Skeletal muscle satellite cell (primary cell): Measurements from ENCODE around the gene HDGFL3.
A peak's percentile ranks its signal among the peaks of the same experiment; 100 is the strongest.
"Not testable (repeated sequence)": the region's sequence is repeated elsewhere in the genome, so short reads cannot be mapped to it uniquely, and the experiment has no call there.

Experiments used
- H3K27me3 ChIP-seq: 2 replicates; pipeline ENCODE4 v1.7.0; 2013; ENCODE audit warnings: low read length; ENCODE audit not compliant: control insufficient read depth, insufficient read depth
- H3K36me3 ChIP-seq: 2 replicates; pipeline ENCODE4 v1.7.0; 2013; ENCODE audit warnings: mild to moderate bottlenecking, control low read depth, low read length; ENCODE audit not compliant: insufficient read depth
- H3K4me1 ChIP-seq: 2 replicates; pipeline ENCODE4 v1.7.0; 2013; ENCODE audit warnings: low read length; ENCODE audit not compliant: control insufficient read depth, insufficient read depth
- H3K4me2 ChIP-seq: 2 replicates; pipeline ENCODE4 v1.7.0; 2013; ENCODE audit warnings: mild to moderate bottlenecking, low read length
- H3K4me3 ChIP-seq: 2 replicates; pipeline ENCODE4 v1.7.0; 2013; ENCODE audit warnings: low read length
- H3K9ac ChIP-seq: 2 replicates; pipeline ENCODE4 v1.7.0; 2013; ENCODE audit warnings: mild to moderate bottlenecking, low read depth, low read length, moderate library complexity
- H3K9me3 ChIP-seq: replicated peaks from 2 replicates; pipeline ENCODE4 v1.7.0; 2013; ENCODE audit warnings: mild to moderate bottlenecking, control low read depth, low read length

The HDGFL3 gene

GRCh38 chr15:83164111-83164770, 43.4 kb downstream of the HDGFL3 start:
- Histone ChIP-seq H3K9ac (no peak overlapping the region), H3K4me3 (no peak overlapping the region), H3K36me3 (no peaks in the 10 kb centered on the region), H3K9me3 (no peaks in the 10 kb centered on the region), H3K27me3 (no peaks in the 10 kb centered on the region), H3K4me2 (peak overlapping the region; percentile 15), H3K4me1 (peaks cover 16% of the 10 kb centered on the region)

GRCh38 chr15:83163032-83163431, 44.6 kb downstream of the HDGFL3 start:
- Histone ChIP-seq H3K36me3 (no peaks in the 10 kb centered on the region), H3K4me3 (no peak overlapping the region), H3K9me3 (no peaks in the 10 kb centered on the region)

DNA sequence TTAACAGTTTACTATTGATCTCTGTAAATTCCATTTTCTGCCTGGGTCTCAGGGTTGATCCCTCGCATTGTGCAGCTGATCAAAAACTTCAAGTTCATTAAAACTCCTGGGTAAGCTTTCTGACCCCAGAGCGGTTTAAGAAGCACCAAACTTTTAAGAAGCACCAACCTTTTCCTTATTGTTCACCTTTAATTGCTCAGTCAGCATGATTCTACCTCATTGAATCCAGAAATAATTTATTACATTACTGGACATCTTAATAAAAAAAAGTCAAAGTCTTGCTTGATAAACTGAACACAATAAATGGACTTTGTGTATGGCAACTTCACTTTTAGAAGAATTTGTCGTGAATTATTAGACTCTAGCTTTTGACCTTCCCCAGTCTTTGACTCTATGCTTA, 46.9 kb downstream of the HDGFL3 start:
- H3K4me1 ChIP-seq = peaks cover 16% of the 10 kb centered on the region
- no peak overlapping the region for H3K4me2 ChIP-seq
- no peak overlapping the region for H3K4me3 ChIP-seq
- H3K27me3 ChIP-seq = no peaks in the 10 kb centered on the region
- no peaks in the 10 kb centered on the region for H3K9me3 ChIP-seq
- peaks cover 12% of the 10 kb centered on the region for H3K36me3 ChIP-seq
- no peak overlapping the region for H3K9ac ChIP-seq

More at GRCh38 chr15:83163032-83163431, 44.6 kb downstream of the HDGFL3 start:
- Histone ChIP-seq H3K27me3 (no peaks in the 10 kb centered on the region), H3K4me1 (peaks cover 16% of the 10 kb centered on the region), H3K9ac (no peak overlapping the region), H3K4me2 (no peak overlapping the region)

DNA sequence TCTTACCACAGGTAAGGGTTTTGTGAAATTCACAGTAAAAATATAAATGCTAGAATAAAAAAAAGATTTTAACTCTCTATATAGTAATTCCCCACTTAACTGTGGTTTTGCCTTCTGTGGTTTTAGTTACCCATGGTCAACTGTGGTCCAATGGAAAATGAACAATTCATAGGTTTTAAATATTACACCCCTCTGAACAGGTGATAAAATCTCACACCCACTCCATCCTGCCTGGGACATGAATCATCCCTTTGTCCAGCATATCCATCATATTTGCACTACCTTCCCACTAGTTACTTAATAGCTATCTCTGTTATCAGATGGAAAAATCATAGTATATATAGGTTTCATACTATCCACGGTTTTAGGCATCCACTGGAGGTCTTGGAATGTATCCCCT, 49.2 kb downstream of the HDGFL3 start:
- H3K4me1 ChIP-seq = no peaks in the 10 kb centered on the region
- no peak overlapping the region for H3K4me2 ChIP-seq
- no peaks in the 10 kb centered on the region for H3K9me3 ChIP-seq
- peaks cover 12% of the 10 kb centered on the region for H3K36me3 ChIP-seq
- no peak overlapping the region for H3K9ac ChIP-seq
- H3K4me3 ChIP-seq = no peak overlapping the region
- H3K27me3 ChIP-seq = no peaks in the 10 kb centered on the region

GRCh38 chr15:83155942-83156341, 51.7 kb downstream of the HDGFL3 start:
- H3K9ac ChIP-seq = no peak overlapping the region
- H3K27me3 ChIP-seq = no peaks in the 10 kb centered on the region
- H3K4me1 ChIP-seq = no peaks in the 10 kb centered on the region
- H3K9me3 ChIP-seq = no peaks in the 10 kb centered on the region
- H3K36me3 ChIP-seq = peaks cover 20% of the 10 kb centered on the region
- H3K4me3 ChIP-seq = no peak overlapping the region
- no peak overlapping the region for H3K4me2 ChIP-seq

DNA sequence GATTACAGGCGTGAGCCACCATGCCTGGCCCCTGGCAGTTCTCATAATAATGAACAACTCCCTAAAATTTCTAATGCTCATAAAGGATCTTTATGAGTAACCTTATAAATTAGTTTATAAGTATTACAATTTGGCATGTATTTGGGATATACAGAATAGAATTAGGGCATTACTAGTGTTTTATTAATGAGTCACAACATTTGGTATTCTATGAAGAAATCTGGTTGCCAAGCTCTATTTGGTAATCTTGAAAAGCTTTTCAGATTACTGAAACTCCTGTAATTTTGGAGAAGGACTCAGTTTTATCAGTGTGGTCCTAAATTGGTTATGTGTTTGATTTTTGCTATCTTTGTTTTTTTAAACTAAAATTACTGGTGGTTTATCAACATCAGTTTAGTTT, 54.3 kb downstream of the HDGFL3 start:
- Histone ChIP-seq H3K9me3 (no peaks in the 10 kb centered on the region), H3K9ac (no peak overlapping the region), H3K27me3 (no peaks in the 10 kb centered on the region), H3K36me3 (peaks cover 30% of the 10 kb centered on the region), H3K4me3 (no peak overlapping the region), H3K4me2 (no peak overlapping the region), H3K4me1 (no peaks in the 10 kb centered on the region)

GRCh38 chr15:83144771-83145170, 62.9 kb downstream of the HDGFL3 start:
- no peaks in the 10 kb centered on the region for H3K27me3 ChIP-seq
- peaks cover 34% of the 10 kb centered on the region for H3K36me3 ChIP-seq

GRCh38 chr15:83142151-83142550, 65.5 kb downstream of the HDGFL3 start:
- H3K4me3 ChIP-seq, H3K9ac ChIP-seq, H3K9me3 ChIP-seq, H3K4me2 ChIP-seq, H3K27me3 ChIP-seq, H3K4me1 ChIP-seq: not testable (repeated sequence)
- H3K36me3 ChIP-seq = peaks cover 24% of the 10 kb centered on the region

More at GRCh38 chr15:83144771-83145170, 62.9 kb downstream of the HDGFL3 start:
- Histone ChIP-seq H3K4me1 (no peaks in the 10 kb centered on the region), H3K4me2 (no peak overlapping the region), H3K9me3 (no peaks in the 10 kb centered on the region), H3K9ac (no peak overlapping the region), H3K4me3 (no peak overlapping the region)

DNA sequence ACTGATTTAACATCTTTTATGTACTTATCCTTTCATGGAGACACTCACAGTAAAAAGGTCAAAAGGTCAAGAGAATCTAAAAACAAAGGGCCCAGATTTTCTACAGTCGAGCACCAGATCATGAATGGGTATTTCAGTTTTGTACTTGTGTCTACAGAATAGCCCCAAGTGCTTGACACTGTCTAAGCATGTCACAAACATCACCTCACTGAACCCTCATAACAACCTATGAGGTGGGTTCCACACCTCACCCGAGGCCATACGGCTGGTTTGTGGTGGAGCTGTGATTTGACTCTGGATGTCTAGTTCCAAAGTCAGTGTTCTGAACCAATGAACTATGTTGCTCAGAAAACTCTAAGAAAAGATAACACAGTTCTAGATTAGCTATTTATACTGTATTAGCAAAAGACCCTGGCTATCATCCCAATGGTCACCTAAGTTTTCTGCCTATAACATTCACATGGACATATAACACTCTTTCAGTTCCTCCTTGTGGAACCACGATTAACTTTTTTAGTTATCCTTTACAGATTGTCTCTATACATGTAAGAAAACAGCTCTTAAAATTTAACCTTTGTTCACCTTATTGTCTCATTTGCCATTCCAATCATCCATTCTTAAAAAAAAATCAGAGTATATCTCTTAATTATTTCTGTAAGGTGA, 74.6 kb downstream of the HDGFL3 start:
- no peak overlapping the region for H3K9ac ChIP-seq
- no peak overlapping the region for H3K4me3 ChIP-seq
- no peaks in the 10 kb centered on the region for H3K27me3 ChIP-seq
- no peaks in the 10 kb centered on the region for H3K4me1 ChIP-seq
- H3K9me3 ChIP-seq = no peaks in the 10 kb centered on the region
- H3K4me2 ChIP-seq = no peak overlapping the region
- H3K36me3 ChIP-seq = peaks cover 26% of the 10 kb centered on the region

DNA sequence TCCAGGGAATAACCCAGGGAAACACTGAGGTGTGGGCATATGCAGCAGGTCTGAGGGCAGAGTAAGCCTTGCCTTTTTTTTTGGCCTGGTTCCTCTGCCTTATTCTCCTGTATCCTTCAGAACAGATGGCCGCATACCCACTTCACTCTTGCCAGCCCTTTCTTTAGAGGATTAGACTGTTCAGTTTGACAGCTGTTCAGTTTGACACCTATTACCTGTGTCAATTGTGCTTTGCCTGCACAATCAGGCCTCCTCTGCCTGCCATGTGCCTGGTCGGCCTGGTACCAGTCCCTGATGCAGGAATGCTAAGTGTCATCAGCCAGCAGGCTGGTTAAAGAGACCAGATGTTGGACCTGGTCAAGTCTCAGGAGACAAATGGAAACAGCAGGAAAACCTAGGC, 77.8 kb downstream of the HDGFL3 start:
- Histone ChIP-seq H3K4me2 (no peak overlapping the region), H3K4me3 (no peak overlapping the region), H3K4me1 (no peaks in the 10 kb centered on the region), H3K9me3 (no peaks in the 10 kb centered on the region), H3K9ac (no peak overlapping the region), H3K27me3 (no peaks in the 10 kb centered on the region), H3K36me3 (peaks cover 15% of the 10 kb centered on the region)

DNA sequence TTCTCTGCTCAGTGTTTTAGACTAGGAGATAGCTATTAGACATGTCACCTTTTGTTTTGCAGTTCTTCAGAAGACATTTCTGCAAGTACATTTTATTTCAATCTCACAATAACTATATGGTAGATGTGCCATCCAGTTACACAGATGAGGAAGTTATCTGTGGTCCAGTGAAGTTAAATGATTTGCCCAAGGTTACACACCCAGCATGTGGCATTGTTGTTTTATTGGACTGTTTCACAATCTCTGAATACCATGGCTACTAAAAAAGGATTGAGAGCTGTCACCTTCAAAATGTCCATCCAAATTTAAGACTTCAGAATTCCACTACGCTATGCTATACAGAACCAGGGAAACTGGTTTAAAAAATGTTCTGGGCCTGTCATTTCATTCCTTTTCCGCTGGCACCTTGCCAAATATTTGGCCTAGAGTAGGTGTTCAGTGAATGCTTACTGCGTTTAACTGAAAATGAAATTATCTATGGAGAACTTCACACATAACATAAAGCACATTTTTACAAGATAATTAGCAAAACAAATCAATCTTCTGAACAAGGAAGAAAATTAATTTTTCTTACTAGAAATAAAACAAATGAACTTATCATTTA, 80.0 kb downstream of the HDGFL3 start:
- Histone ChIP-seq H3K27me3 (no peaks in the 10 kb centered on the region), H3K9ac (no peak overlapping the region), H3K4me1 (no peaks in the 10 kb centered on the region), H3K9me3 (no peaks in the 10 kb centered on the region), H3K36me3 (peaks cover 15% of the 10 kb centered on the region), H3K4me2 (no peak overlapping the region), H3K4me3 (no peak overlapping the region)

GRCh38 chr15:83123529-83123928, 84.1 kb downstream of the HDGFL3 start:
- H3K36me3 ChIP-seq = no peaks in the 10 kb centered on the region
- H3K9me3 ChIP-seq = no peaks in the 10 kb centered on the region
- no peak overlapping the region for H3K4me3 ChIP-seq
- H3K9ac ChIP-seq = no peak overlapping the region
- no peaks in the 10 kb centered on the region for H3K4me1 ChIP-seq
- H3K27me3 ChIP-seq = no peaks in the 10 kb centered on the region
- no peak overlapping the region for H3K4me2 ChIP-seq
